Loucy (cell line): ENCODE results near the gene ZNF383.
"Not testable (repeated sequence)": the region's sequence is repeated elsewhere in the genome, so short reads cannot be mapped to it uniquely, and the experiment has no call there.

ENCODE experiments used
- H2AFZ ChIP-seq: fragments of 200-600 bp; sonication (generic); 2 replicates; pipeline ENCODE4 v1.6.0; 2016; ENCODE audit warnings: antibody characterized with exemption, mild to moderate bottlenecking, low read length, moderate library complexity
- H3F3A ChIP-seq: fragments of 200-600 bp; 2 replicates; pipeline ENCODE4 v1.6.0; 2016; ENCODE audit warnings: antibody characterized with exemption, low read depth, mild to moderate bottlenecking
- H3K27me3 ChIP-seq: fragments of 200-600 bp; sonication (generic); 2 replicates; pipeline ENCODE4 v1.6.1; 2014; ENCODE audit warnings: low read length, mild to moderate bottlenecking; ENCODE audit not compliant: insufficient read depth, poor library complexity, severe bottlenecking
- H3K36me3 ChIP-seq: fragments of 200-600 bp; sonication (generic); 2 replicates; pipeline ENCODE4 v1.6.1; 2016; ENCODE audit warnings: low read length; ENCODE audit not compliant: insufficient read depth
- H3K4me1 ChIP-seq: fragments of 200-600 bp; sonication (generic); 2 replicates; pipeline ENCODE4 v1.5.1; 2014; ENCODE audit warnings: low read length, mild to moderate bottlenecking; ENCODE audit not compliant: insufficient read depth, poor library complexity, severe bottlenecking
- H3K4me2 ChIP-seq: fragments of 200-600 bp; sonication (generic); 2 replicates; pipeline ENCODE4 v1.6.0; 2014; ENCODE audit warnings: antibody characterized with exemption, low read length, low read depth, mild to moderate bottlenecking; ENCODE audit not compliant: poor library complexity, severe bottlenecking
- H3K4me3 ChIP-seq: fragments of 200-600 bp; sonication (generic); 2 replicates; pipeline ENCODE4 v1.5.1; 2014; ENCODE audit warnings: low read length, mild to moderate bottlenecking, mixed read lengths; ENCODE audit not compliant: poor library complexity, severe bottlenecking
- H3K79me2 ChIP-seq: fragments of 200-600 bp; sonication (generic); 2 replicates; pipeline ENCODE4 v1.6.1; 2014; ENCODE audit warnings: low read length; ENCODE audit not compliant: insufficient read depth
- H3K9ac ChIP-seq: fragments of 200-600 bp; sonication (generic); 2 replicates; pipeline ENCODE4 v1.6.0; 2014; ENCODE audit warnings: mild to moderate bottlenecking, low read depth, low read length, moderate library complexity; ENCODE audit not compliant: poor library complexity, severe bottlenecking
- H3K9me2 ChIP-seq: fragments of 200-600 bp; sonication (generic); replicated peaks from 2 replicates; pipeline ENCODE4 v1.6.1; 2016; ENCODE audit warnings: low read depth, low read length, mixed read lengths
- H3K9me3 ChIP-seq: fragments of 200-600 bp; sonication (generic); 2 replicates; pipeline ENCODE4 v1.6.1; 2014; ENCODE audit warnings: mild to moderate bottlenecking, antibody characterized with exemption, low read length, low read depth; ENCODE audit not compliant: insufficient read depth
- H4K20me1 ChIP-seq: fragments of 200-600 bp; sonication (generic); 2 replicates; pipeline ENCODE4 v1.6.0; 2014; ENCODE audit warnings: antibody characterized with exemption, low read length, mild to moderate bottlenecking; ENCODE audit not compliant: insufficient read depth, poor library complexity, severe bottlenecking

ZNF383 gene

GRCh38 chr19:37267755-37268154 is 49.7 kb downstream of the ZNF383 start:
- not testable (repeated sequence) for H3K4me3 ChIP-seq, H3K9ac ChIP-seq, H3K36me3 ChIP-seq, H3K4me1 ChIP-seq, H3K9me2 ChIP-seq, H3F3A ChIP-seq, H3K27me3 ChIP-seq, H2AFZ ChIP-seq, H4K20me1 ChIP-seq, H3K79me2 ChIP-seq, H3K9me3 ChIP-seq, H3K4me2 ChIP-seq

- not testable (repeated sequence) for H2AFZ ChIP-seq, H3K9ac ChIP-seq, H3F3A ChIP-seq, H3K79me2 ChIP-seq, H4K20me1 ChIP-seq, H3K4me2 ChIP-seq, H3K4me1 ChIP-seq, H3K27me3 ChIP-seq, H3K9me2 ChIP-seq, H3K4me3 ChIP-seq, H3K9me3 ChIP-seq, H3K36me3 ChIP-seq
These were observed 62.6 kb downstream of the ZNF383 start for GRCh38 chr19:37280656-37281055.

- H3K79me2 ChIP-seq, H3K9me2 ChIP-seq, H4K20me1 ChIP-seq, H3K4me2 ChIP-seq, H3F3A ChIP-seq, H3K36me3 ChIP-seq, H3K4me3 ChIP-seq, H3K9ac ChIP-seq, H3K27me3 ChIP-seq, H2AFZ ChIP-seq, H3K4me1 ChIP-seq, H3K9me3 ChIP-seq: not testable (repeated sequence)
These were observed 66.0 kb downstream of the ZNF383 start for GRCh38 chr19:37284020-37284419.

GRCh38 chr19:37289229-37289628 is 71.2 kb downstream of the ZNF383 start:
- H3K9me2 ChIP-seq, H2AFZ ChIP-seq, H3K4me2 ChIP-seq, H3K4me3 ChIP-seq, H3K4me1 ChIP-seq, H3K9ac ChIP-seq, H3K27me3 ChIP-seq, H4K20me1 ChIP-seq, H3K36me3 ChIP-seq, H3K9me3 ChIP-seq, H3K79me2 ChIP-seq, H3F3A ChIP-seq: not testable (repeated sequence)

DNA sequence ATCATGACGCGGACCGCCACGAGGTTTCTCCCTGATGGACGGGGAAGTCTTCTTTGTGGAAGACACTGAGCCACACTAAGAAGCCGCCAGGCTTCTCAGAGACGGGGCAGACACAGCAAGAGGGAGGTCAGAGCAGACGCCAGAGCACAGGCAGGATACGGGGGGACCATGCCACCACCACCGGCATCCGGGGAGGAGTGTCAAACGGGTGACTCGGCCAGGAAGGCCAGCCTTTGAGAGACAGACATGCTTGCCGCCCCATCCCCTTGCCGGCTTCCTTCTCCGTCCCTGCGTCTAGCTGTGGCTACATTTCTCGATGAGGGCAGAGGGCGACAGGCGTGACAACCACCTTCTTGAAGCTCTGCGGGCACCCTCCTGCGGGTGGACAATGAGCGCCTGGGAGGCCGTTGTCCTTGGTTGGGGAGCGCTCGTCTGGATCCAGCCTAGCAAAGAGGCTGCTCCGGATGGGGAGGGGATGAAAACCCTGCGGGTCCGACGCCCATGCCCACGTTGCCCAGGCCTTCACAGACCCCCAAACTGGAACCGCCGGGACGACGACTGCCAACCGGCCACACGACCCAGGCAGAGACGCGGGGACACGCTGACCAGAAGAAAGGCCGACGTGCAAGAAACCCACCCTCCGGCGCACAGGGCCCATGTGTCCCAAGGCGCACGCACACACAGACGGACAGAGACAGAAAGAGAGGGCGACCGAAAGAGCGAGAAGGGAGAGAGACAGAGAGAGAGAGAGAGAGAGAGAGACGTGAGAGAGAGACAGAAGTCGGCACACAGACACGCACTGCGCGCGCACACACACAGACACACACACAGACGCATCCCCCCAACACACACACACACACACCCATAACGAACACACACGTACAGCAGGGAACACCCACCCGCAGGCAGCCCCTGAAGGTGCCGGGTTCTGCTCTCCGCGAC is 75.3 kb downstream of the ZNF383 start:
- not testable (repeated sequence) for H3K27me3 ChIP-seq, H3K79me2 ChIP-seq, H3K4me3 ChIP-seq, H3K36me3 ChIP-seq, H3K4me2 ChIP-seq, H3K9ac ChIP-seq, H3K4me1 ChIP-seq, H3K9me2 ChIP-seq, H3K9me3 ChIP-seq, H3F3A ChIP-seq, H4K20me1 ChIP-seq, H2AFZ ChIP-seq

GRCh38 chr19:37294246-37294645 is 76.2 kb downstream of the ZNF383 start:
- not testable (repeated sequence) for H3K9me2 ChIP-seq, H3K79me2 ChIP-seq, H3F3A ChIP-seq, H2AFZ ChIP-seq, H3K4me1 ChIP-seq, H3K36me3 ChIP-seq, H3K4me3 ChIP-seq, H3K9ac ChIP-seq, H3K9me3 ChIP-seq, H3K4me2 ChIP-seq, H3K27me3 ChIP-seq, H4K20me1 ChIP-seq
